ENCODE measurements around the gene PWWP2B. TPM values are rescaled to one million over a fixed set of nuclear protein-coding genes. Genes with fewer than 3 reads are reported as not detected.

PWWP2B gene
- total RNA-seq, 2 donors from 2014 or later = 1.5 to 3.1 TPM

- Mint-ChIP-seq H3K9me3 (no peaks in the 10 kb centered on the region), H3K27me3 (no peaks in the 10 kb centered on the region), H3K4me1 (no peaks in the 10 kb centered on the region), H3K4me3 (no peak overlapping the region), H3K27ac (peak overlapping the region; percentile 40), H3K36me3 (ENCODE audit: low read depth) (peaks cover 6% of the 10 kb centered on the region)
- ATAC-seq (replicated peaks) = no peak
Observed at GRCh38 chr10:132409667-132410028, 12.6 kb downstream of the PWWP2B start.

- Mint-ChIP-seq H3K4me3 (no peak overlapping the region), H3K27me3 (no peaks in the 10 kb centered on the region), H3K27ac (peak overlapping the region; percentile 40), H3K9me3 (no peaks in the 10 kb centered on the region), H3K4me1 (peaks cover 2% of the 10 kb centered on the region), H3K36me3 (ENCODE audit: low read depth) (peaks cover 6% of the 10 kb centered on the region)
- no peak for ATAC-seq (replicated peaks)
Observed at GRCh38 chr10:132410056-132410778, 13.2 kb downstream of the PWWP2B start.

- H3K27me3 Mint-ChIP-seq = no peaks in the 10 kb centered on the region
- H3K4me1 Mint-ChIP-seq = peaks cover 7% of the 10 kb centered on the region
- no peak overlapping the region for H3K4me3 Mint-ChIP-seq
- no peak for ATAC-seq (replicated peaks)
- no peaks in the 10 kb centered on the region for H3K9me3 Mint-ChIP-seq
- H3K27ac Mint-ChIP-seq = no peak overlapping the region
- H3K36me3 Mint-ChIP-seq (ENCODE audit: low read depth) = peaks cover under 1% of the 10 kb centered on the region
Observed at GRCh38 chr10:132410779-132411532, 14.0 kb downstream of the PWWP2B start.

GRCh38 chr10:132411561-132412253 lies 14.7 kb downstream of the PWWP2B start:
- no peak overlapping the region for H3K27ac Mint-ChIP-seq
- no peaks in the 10 kb centered on the region for H3K36me3 Mint-ChIP-seq (ENCODE audit: low read depth)
- ATAC-seq (replicated peaks) = no peak
- peaks cover 7% of the 10 kb centered on the region for H3K4me1 Mint-ChIP-seq
- no peak overlapping the region for H3K4me3 Mint-ChIP-seq
- H3K9me3 Mint-ChIP-seq = no peaks in the 10 kb centered on the region
- no peaks in the 10 kb centered on the region for H3K27me3 Mint-ChIP-seq

GRCh38 chr10:132412316-132413192 lies 15.6 kb downstream of the PWWP2B start:
- Mint-ChIP-seq H3K4me1 (peaks cover 7% of the 10 kb centered on the region), H3K9me3 (no peaks in the 10 kb centered on the region), H3K27me3 (no peaks in the 10 kb centered on the region), H3K27ac (no peak overlapping the region), H3K36me3 (ENCODE audit: low read depth) (no peaks in the 10 kb centered on the region), H3K4me3 (no peak overlapping the region)
- ATAC-seq (replicated peaks) = no peak

- Mint-ChIP-seq H3K36me3 (ENCODE audit: low read depth) (no peaks in the 10 kb centered on the region), H3K27ac (peak overlapping the region; percentile 38), H3K4me1 (peaks cover 7% of the 10 kb centered on the region), H3K9me3 (no peaks in the 10 kb centered on the region), H3K27me3 (no peaks in the 10 kb centered on the region), H3K4me3 (no peak overlapping the region)
- no peak for ATAC-seq (replicated peaks)
Observed at GRCh38 chr10:132413226-132414205, 16.5 kb downstream of the PWWP2B start.

GRCh38 chr10:132414402-132415016 lies 17.5 kb downstream of the PWWP2B start:
- Mint-ChIP-seq H3K27ac (peak overlapping the region; percentile 38), H3K4me1 (peaks cover 7% of the 10 kb centered on the region), H3K4me3 (no peak overlapping the region), H3K27me3 (no peaks in the 10 kb centered on the region), H3K36me3 (ENCODE audit: low read depth) (no peaks in the 10 kb centered on the region), H3K9me3 (no peaks in the 10 kb centered on the region)
- ATAC-seq (replicated peaks) = no peak

GRCh38 chr10:132415255-132415654 lies 18.3 kb downstream of the PWWP2B start:
- ATAC-seq (replicated peaks) = no peak
- no peaks in the 10 kb centered on the region for H3K27me3 Mint-ChIP-seq
- peaks cover 7% of the 10 kb centered on the region for H3K4me1 Mint-ChIP-seq
- no peak overlapping the region for H3K4me3 Mint-ChIP-seq
- H3K36me3 Mint-ChIP-seq (ENCODE audit: low read depth) = no peaks in the 10 kb centered on the region
- no peaks in the 10 kb centered on the region for H3K9me3 Mint-ChIP-seq
- peak overlapping the region; percentile 0 for H3K27ac Mint-ChIP-seq

- no peak overlapping the region for H3K27ac Mint-ChIP-seq
- H3K27me3 Mint-ChIP-seq = no peaks in the 10 kb centered on the region
- H3K4me3 Mint-ChIP-seq = no peak overlapping the region
- ATAC-seq (replicated peaks) = no peak
- peaks cover 7% of the 10 kb centered on the region for H3K4me1 Mint-ChIP-seq
- H3K9me3 Mint-ChIP-seq = no peaks in the 10 kb centered on the region
- H3K36me3 Mint-ChIP-seq (ENCODE audit: low read depth) = no peaks in the 10 kb centered on the region
Observed at GRCh38 chr10:132415956-132416355, 19.0 kb downstream of the PWWP2B start.

GRCh38 chr10:132416566-132417256 lies 19.7 kb downstream of the PWWP2B start:
- Mint-ChIP-seq H3K4me3 (no peak overlapping the region), H3K27ac (no peak overlapping the region)

GRCh38 chr10:132417257-132417910 lies 20.4 kb downstream of the PWWP2B start:
- no peaks in the 10 kb centered on the region for H3K36me3 Mint-ChIP-seq (ENCODE audit: low read depth)
- no peak overlapping the region for H3K27ac Mint-ChIP-seq
- H3K4me3 Mint-ChIP-seq = no peak overlapping the region
- H3K4me1 Mint-ChIP-seq = peaks cover 7% of the 10 kb centered on the region
- ATAC-seq (replicated peaks) = no peak
- no peaks in the 10 kb centered on the region for H3K9me3 Mint-ChIP-seq
- H3K27me3 Mint-ChIP-seq = no peaks in the 10 kb centered on the region

More at GRCh38 chr10:132416566-132417256, 19.7 kb downstream of the PWWP2B start:
- H3K4me1 Mint-ChIP-seq = peaks cover 7% of the 10 kb centered on the region
- no peaks in the 10 kb centered on the region for H3K9me3 Mint-ChIP-seq
- no peak for ATAC-seq (replicated peaks)
- no peaks in the 10 kb centered on the region for H3K36me3 Mint-ChIP-seq (ENCODE audit: low read depth)
- H3K27me3 Mint-ChIP-seq = no peaks in the 10 kb centered on the region

GRCh38 chr10:132417957-132418441 lies 21.0 kb downstream of the PWWP2B start:
- no peak overlapping the region for H3K27ac Mint-ChIP-seq
- H3K4me3 Mint-ChIP-seq = no peak overlapping the region
- no peaks in the 10 kb centered on the region for H3K36me3 Mint-ChIP-seq (ENCODE audit: low read depth)
- no peaks in the 10 kb centered on the region for H3K9me3 Mint-ChIP-seq
- H3K4me1 Mint-ChIP-seq = peaks cover 7% of the 10 kb centered on the region
- no peaks in the 10 kb centered on the region for H3K27me3 Mint-ChIP-seq
- no peak for ATAC-seq (replicated peaks)

All from activated T-helper 17 cell treated with anti-CD3 and anti-CD28 coated beads, Interleukin-2, amount 50 U/mL, for 72 hours (primary cell).